Loucy (cell line): ENCODE results near the gene NEK5.
A peak's percentile ranks its signal among the peaks of the same experiment; 100 is the strongest.
"Not testable (repeated sequence)": the region's sequence is repeated elsewhere in the genome, so short reads cannot be mapped to it uniquely, and the experiment has no call there.

Experiments used
- H2AFZ ChIP-seq: fragments of 200-600 bp; sonication (generic); 2 replicates; pipeline ENCODE4 v1.6.0; 2016; ENCODE audit warnings: antibody characterized with exemption, mild to moderate bottlenecking, low read length, moderate library complexity
- H3F3A ChIP-seq: fragments of 200-600 bp; 2 replicates; pipeline ENCODE4 v1.6.0; 2016; ENCODE audit warnings: antibody characterized with exemption, low read depth, mild to moderate bottlenecking
- H3K27me3 ChIP-seq: fragments of 200-600 bp; sonication (generic); 2 replicates; pipeline ENCODE4 v1.6.1; 2014; ENCODE audit warnings: low read length, mild to moderate bottlenecking; ENCODE audit not compliant: insufficient read depth, poor library complexity, severe bottlenecking
- H3K36me3 ChIP-seq: fragments of 200-600 bp; sonication (generic); 2 replicates; pipeline ENCODE4 v1.6.1; 2016; ENCODE audit warnings: low read length; ENCODE audit not compliant: insufficient read depth
- H3K4me1 ChIP-seq: fragments of 200-600 bp; sonication (generic); 2 replicates; pipeline ENCODE4 v1.5.1; 2014; ENCODE audit warnings: low read length, mild to moderate bottlenecking; ENCODE audit not compliant: insufficient read depth, poor library complexity, severe bottlenecking
- H3K4me2 ChIP-seq: fragments of 200-600 bp; sonication (generic); 2 replicates; pipeline ENCODE4 v1.6.0; 2014; ENCODE audit warnings: antibody characterized with exemption, low read length, low read depth, mild to moderate bottlenecking; ENCODE audit not compliant: poor library complexity, severe bottlenecking
- H3K4me3 ChIP-seq: fragments of 200-600 bp; sonication (generic); 2 replicates; pipeline ENCODE4 v1.5.1; 2014; ENCODE audit warnings: low read length, mild to moderate bottlenecking, mixed read lengths; ENCODE audit not compliant: poor library complexity, severe bottlenecking
- H3K79me2 ChIP-seq: fragments of 200-600 bp; sonication (generic); 2 replicates; pipeline ENCODE4 v1.6.1; 2014; ENCODE audit warnings: low read length; ENCODE audit not compliant: insufficient read depth
- H3K9ac ChIP-seq: fragments of 200-600 bp; sonication (generic); 2 replicates; pipeline ENCODE4 v1.6.0; 2014; ENCODE audit warnings: mild to moderate bottlenecking, low read depth, low read length, moderate library complexity; ENCODE audit not compliant: poor library complexity, severe bottlenecking
- H3K9me2 ChIP-seq: fragments of 200-600 bp; sonication (generic); replicated peaks from 2 replicates; pipeline ENCODE4 v1.6.1; 2016; ENCODE audit warnings: low read depth, low read length, mixed read lengths
- H3K9me3 ChIP-seq: fragments of 200-600 bp; sonication (generic); 2 replicates; pipeline ENCODE4 v1.6.1; 2014; ENCODE audit warnings: mild to moderate bottlenecking, antibody characterized with exemption, low read length, low read depth; ENCODE audit not compliant: insufficient read depth
- H4K20me1 ChIP-seq: fragments of 200-600 bp; sonication (generic); 2 replicates; pipeline ENCODE4 v1.6.0; 2014; ENCODE audit warnings: antibody characterized with exemption, low read length, mild to moderate bottlenecking; ENCODE audit not compliant: insufficient read depth, poor library complexity, severe bottlenecking
- EZH2phosphoT487 ChIP-seq: fragments of 200-600 bp; IDR thresholded peaks from 2 replicates; pipeline ENCODE4 v1.6.1; 2018; ENCODE audit warnings: antibody characterized with exemption, mild to moderate bottlenecking, moderate library complexity, borderline replicate concordance
- TF ChIP-seq, protein P1 (sequence below): fragments of 200-600 bp; sonication (generic); conservative IDR thresholded peaks from 2 replicates; pipeline ENCODE4 v1.5.1; 2014; ENCODE audit warnings: mild to moderate bottlenecking, antibody characterized with exemption, low read length

The NEK5 gene

DNA sequence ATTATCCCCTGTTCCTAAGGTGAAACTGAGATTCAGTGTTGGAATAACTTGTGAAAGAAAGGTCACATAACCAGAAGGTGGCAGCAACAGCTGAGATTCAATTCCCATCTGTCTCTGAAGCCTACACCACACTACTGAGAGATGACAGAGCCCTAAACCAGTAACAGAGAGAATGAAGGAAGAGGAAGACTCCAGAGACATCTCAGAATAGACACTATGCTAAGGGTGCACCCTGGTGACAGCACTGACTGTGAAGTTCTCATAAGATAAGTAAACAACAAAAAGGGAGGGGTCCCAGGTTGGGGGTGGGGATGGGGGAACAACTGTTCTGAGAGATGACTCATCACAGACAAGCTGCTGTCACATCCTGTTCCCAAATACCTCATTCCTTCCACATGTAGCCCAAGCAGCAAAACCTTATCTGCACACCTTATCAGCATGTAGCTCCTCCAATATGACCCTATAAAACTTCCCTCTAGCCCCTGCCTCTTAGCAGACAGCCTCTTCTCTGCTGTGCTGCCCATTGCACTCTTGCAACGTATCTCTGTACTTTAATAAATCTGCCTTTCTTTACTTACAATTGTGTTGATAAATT lies 57.8 kb downstream of the NEK5 start:
- Histone ChIP-seq H3K9ac (no peak overlapping the region), H3K4me3 (no peak overlapping the region), H2AFZ (no peak overlapping the region), H3K9me3 (peaks cover 15% of the 10 kb centered on the region; the same call in 1 of the 2 replicates), H3K36me3 (no peaks in the 10 kb centered on the region; the same call in 1 of the 2 replicates), H4K20me1 (no peaks in the 10 kb centered on the region), H3K4me1 (no peaks in the 10 kb centered on the region), H3K27me3 (peaks cover 6% of the 10 kb centered on the region), H3K9me2 (no peaks in the 10 kb centered on the region), H3K79me2 (no peaks in the 10 kb centered on the region), H3F3A (no peaks in the 10 kb centered on the region), H3K4me2 (no peak overlapping the region)
- no peak for TF ChIP-seq EZH2phosphoT487
- TF ChIP-seq, protein P1, sequence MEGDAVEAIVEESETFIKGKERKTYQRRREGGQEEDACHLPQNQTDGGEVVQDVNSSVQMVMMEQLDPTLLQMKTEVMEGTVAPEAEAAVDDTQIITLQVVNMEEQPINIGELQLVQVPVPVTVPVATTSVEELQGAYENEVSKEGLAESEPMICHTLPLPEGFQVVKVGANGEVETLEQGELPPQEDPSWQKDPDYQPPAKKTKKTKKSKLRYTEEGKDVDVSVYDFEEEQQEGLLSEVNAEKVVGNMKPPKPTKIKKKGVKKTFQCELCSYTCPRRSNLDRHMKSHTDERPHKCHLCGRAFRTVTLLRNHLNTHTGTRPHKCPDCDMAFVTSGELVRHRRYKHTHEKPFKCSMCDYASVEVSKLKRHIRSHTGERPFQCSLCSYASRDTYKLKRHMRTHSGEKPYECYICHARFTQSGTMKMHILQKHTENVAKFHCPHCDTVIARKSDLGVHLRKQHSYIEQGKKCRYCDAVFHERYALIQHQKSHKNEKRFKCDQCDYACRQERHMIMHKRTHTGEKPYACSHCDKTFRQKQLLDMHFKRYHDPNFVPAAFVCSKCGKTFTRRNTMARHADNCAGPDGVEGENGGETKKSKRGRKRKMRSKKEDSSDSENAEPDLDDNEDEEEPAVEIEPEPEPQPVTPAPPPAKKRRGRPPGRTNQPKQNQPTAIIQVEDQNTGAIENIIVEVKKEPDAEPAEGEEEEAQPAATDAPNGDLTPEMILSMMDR, result peak; percentile 60

DNA sequence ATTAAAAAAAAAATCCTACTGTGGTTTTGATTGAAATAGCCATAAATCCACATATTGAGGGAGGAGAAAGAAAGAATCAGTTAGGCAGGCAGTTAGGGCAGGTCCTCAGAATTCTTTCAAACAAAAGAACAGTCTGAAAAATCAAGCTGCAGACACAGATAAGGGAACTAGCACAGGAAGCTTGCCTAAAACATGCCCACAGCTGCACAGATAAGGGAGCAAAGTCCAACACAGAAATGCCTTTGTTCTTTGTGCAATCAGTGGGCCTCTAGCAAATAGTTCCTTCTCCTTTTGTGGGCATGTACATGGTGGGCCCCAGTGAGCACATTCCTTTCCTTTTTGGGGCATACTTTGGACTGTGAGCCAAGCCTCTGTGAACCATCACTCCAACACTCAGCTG lies 61.6 kb downstream of the NEK5 start:
- no peak for TF ChIP-seq EZH2phosphoT487
- TF ChIP-seq, protein P1, result no peak

DNA sequence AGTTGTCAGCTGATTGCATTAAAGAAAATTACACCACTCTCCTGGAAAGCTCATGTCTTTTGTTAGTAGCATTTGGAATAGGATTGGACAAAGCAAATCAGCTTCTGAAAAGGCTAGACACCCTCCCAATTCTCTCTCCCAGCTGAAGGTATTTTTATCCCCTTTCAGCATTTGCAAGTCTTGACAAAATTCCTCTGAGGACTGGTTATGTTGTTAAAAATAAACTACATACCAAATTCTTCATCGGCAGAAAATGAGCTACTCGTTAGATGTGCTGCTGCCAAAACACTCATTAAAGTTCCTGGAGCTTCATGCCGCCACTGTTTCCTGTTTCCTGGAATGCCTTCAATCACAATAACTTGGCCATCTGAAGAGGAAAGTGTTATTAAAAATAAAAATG lies 67.3 kb downstream of the NEK5 start:
- H3K27me3 ChIP-seq, result no peaks in the 10 kb centered on the region
- no peaks in the 10 kb centered on the region for H3K36me3 ChIP-seq
- peak overlapping the region; percentile 10 for H3K4me2 ChIP-seq
- no peaks in the 10 kb centered on the region for H3K9me3 ChIP-seq
- no peaks in the 10 kb centered on the region for H4K20me1 ChIP-seq
- TF ChIP-seq EZH2phosphoT487, result no peak
- TF ChIP-seq, protein P1, result no peak
- H3K79me2 ChIP-seq, result no peaks in the 10 kb centered on the region
- H3K4me3 ChIP-seq, result no peak overlapping the region
- H3K4me1 ChIP-seq, result peaks cover 6% of the 10 kb centered on the region
- H3K9ac ChIP-seq, result no peak overlapping the region
- no peaks in the 10 kb centered on the region for H3K9me2 ChIP-seq
- no peaks in the 10 kb centered on the region for H3F3A ChIP-seq
- H2AFZ ChIP-seq, result no peak overlapping the region

More for the DNA sequence above, 61.6 kb downstream of the NEK5 start:
- Histone ChIP-seq H4K20me1 (no peaks in the 10 kb centered on the region), H2AFZ (no peak overlapping the region), H3K36me3 (no peaks in the 10 kb centered on the region; the same call in 1 of the 2 replicates), H3K27me3 (no peaks in the 10 kb centered on the region), H3K4me3 (no peak overlapping the region), H3K9me3 (peaks cover 15% of the 10 kb centered on the region; the same call in 1 of the 2 replicates), H3F3A (no peaks in the 10 kb centered on the region), H3K9me2 (no peaks in the 10 kb centered on the region), H3K4me2 (no peak overlapping the region), H3K4me1 (no peaks in the 10 kb centered on the region), H3K79me2 (no peaks in the 10 kb centered on the region), H3K9ac (no peak overlapping the region)

DNA sequence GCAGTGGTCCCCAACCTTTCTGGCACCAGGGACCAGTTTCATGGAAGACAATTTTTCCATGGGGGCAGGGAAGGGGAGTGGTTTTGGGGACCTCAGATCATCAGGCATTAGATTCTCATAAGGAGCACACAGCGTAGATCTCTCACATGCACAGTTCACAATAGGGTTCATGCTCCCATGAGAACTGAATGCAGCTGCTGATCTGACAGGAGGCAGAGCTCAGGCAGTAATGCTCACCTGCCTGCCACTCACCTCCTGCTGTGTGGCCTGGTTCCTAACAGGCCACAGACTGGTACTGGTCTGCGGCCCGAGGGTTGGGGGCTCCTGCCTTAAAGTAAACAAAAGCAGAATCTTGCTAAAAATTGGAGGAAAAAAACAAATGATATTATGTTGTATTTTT lies 67.8 kb downstream of the NEK5 start:
- H3K79me2 ChIP-seq, H3F3A ChIP-seq, H3K4me1 ChIP-seq, H3K9ac ChIP-seq, H3K9me2 ChIP-seq, H4K20me1 ChIP-seq, H2AFZ ChIP-seq, H3K4me3 ChIP-seq, H3K4me2 ChIP-seq, H3K27me3 ChIP-seq, H3K9me3 ChIP-seq, H3K36me3 ChIP-seq: not testable (repeated sequence)
